Vagina (tissue), 2 donors: ENCODE results near the gene RNF31.

ENCODE experiments used
- POLR2A ChIP-seq, 2 donors: fragments of 450-650 bp; IDR thresholded peaks; one replicate each; pipeline ENCODE4 v1.6.1; 2017; ENCODE audit warnings: antibody characterized with exemption in 2 of 2, mild to moderate bottlenecking in 2 of 2, moderate library complexity in 2 of 2
- POLR2AphosphoS5 ChIP-seq, 2 donors: sonication (generic); formaldehyde crosslinking; IDR thresholded peaks; one replicate each; pipeline ENCODE4 v1.9.0; 2017; ENCODE audit warnings: antibody characterized with exemption in 2 of 2, mild to moderate bottlenecking in 2 of 2, low read depth in 1 of 2; ENCODE audit not compliant: insufficient read depth in 1 of 2
- TF ChIP-seq, protein P1 (sequence below), 3 experiments: fragments of 450-650 bp in 2 of 3; fragments of 200-600 bp in 1 of 3; sonication (generic) in 1 of 3; IDR thresholded peaks; one replicate each; pipeline ENCODE4 v1.5.1; 2017 to 2019; ENCODE audit warnings: antibody characterized with exemption in 3 of 3, mild to moderate bottlenecking in 2 of 3, moderate library complexity in 2 of 3

DNA sequence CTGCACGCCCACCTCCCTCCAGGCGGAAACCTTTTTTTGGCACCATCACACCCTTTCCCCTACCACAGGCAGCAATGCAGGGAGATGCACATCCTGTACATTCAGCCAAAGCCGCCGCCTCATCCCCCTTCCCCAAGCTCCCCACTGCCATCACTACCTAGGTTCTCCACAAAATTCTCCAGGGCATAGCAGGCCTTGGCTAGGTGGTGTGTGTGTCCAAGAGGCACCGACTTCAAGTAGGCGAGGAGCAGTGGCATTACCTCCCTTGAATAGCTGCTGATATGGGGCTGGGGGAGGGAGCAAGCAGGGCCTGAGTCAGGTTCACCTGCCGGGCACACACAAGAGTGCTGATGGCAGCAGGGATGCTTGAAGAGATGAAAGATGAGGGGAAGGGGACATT is 37.7 kb downstream of the RNF31 start:
- TF ChIP-seq, protein P1, sequence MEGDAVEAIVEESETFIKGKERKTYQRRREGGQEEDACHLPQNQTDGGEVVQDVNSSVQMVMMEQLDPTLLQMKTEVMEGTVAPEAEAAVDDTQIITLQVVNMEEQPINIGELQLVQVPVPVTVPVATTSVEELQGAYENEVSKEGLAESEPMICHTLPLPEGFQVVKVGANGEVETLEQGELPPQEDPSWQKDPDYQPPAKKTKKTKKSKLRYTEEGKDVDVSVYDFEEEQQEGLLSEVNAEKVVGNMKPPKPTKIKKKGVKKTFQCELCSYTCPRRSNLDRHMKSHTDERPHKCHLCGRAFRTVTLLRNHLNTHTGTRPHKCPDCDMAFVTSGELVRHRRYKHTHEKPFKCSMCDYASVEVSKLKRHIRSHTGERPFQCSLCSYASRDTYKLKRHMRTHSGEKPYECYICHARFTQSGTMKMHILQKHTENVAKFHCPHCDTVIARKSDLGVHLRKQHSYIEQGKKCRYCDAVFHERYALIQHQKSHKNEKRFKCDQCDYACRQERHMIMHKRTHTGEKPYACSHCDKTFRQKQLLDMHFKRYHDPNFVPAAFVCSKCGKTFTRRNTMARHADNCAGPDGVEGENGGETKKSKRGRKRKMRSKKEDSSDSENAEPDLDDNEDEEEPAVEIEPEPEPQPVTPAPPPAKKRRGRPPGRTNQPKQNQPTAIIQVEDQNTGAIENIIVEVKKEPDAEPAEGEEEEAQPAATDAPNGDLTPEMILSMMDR (IDR thresholded peaks at IDR 0.05) = no peak
- TF ChIP-seq POLR2A (IDR thresholded peaks at IDR 0.05) (no peak), POLR2AphosphoS5 (IDR thresholded peaks at IDR 0.05; ENCODE audit: insufficient read depth in 1 of 2, low read depth in 1 of 2) (no peak)
